ENCODE measurements around the gene RAB11FIP4. TPM values are rescaled to one million over a fixed set of nuclear protein-coding genes. Genes with fewer than 3 reads are reported as not detected.

RAB11FIP4 gene
- total and polyA plus RNA-seq, 9 of the 15 experiments (the other 6 are each of a cell fraction or from before 2014, with no cell fraction given), result 0.62 to 16.6 (median 8.9) TPM

DNA sequence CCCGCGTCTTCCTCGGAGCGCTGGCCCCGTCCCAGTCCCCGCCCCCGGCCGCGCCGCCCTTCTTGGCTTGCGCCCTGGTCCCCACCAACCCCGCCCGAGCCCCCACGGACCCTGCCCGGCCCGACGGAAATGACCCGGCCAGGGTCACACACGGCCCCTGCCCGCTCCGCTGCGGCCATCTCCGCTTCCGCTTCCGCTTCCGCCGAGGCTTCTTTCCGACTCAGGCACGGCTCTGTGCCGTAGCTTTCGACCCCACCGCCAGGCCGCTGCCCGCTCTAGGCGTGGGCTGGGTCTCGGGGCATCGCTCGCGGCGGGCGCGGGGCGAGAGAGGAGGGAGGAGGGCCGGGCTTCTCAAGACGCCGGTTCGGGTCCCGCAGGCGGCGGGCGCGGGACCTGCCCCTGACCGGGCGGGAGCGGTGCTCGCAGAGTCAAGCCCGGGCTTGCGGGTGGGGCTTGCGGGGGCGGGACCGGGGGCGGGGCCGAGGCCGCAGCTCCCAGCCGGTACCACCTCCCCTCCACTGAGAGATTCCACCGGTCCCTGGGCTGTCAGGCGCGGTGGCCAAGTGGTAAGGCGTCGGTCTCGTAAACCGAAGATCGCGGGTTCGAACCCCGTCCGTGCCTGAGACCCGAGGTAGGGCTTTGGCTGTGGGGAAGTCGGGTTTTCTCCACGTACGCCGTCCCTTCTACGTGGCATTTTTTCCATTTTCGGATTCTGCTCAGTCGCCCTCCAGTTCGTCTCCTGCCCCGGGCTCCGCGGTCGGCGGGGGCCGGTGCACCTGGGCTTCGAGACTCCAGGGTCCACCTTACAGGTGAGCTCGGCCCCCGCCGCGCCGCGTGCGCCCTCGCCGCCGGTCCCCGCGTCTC is 158.3 kb downstream of the RAB11FIP4 start (continued):
- TF ChIP-seq, protein P1, sequence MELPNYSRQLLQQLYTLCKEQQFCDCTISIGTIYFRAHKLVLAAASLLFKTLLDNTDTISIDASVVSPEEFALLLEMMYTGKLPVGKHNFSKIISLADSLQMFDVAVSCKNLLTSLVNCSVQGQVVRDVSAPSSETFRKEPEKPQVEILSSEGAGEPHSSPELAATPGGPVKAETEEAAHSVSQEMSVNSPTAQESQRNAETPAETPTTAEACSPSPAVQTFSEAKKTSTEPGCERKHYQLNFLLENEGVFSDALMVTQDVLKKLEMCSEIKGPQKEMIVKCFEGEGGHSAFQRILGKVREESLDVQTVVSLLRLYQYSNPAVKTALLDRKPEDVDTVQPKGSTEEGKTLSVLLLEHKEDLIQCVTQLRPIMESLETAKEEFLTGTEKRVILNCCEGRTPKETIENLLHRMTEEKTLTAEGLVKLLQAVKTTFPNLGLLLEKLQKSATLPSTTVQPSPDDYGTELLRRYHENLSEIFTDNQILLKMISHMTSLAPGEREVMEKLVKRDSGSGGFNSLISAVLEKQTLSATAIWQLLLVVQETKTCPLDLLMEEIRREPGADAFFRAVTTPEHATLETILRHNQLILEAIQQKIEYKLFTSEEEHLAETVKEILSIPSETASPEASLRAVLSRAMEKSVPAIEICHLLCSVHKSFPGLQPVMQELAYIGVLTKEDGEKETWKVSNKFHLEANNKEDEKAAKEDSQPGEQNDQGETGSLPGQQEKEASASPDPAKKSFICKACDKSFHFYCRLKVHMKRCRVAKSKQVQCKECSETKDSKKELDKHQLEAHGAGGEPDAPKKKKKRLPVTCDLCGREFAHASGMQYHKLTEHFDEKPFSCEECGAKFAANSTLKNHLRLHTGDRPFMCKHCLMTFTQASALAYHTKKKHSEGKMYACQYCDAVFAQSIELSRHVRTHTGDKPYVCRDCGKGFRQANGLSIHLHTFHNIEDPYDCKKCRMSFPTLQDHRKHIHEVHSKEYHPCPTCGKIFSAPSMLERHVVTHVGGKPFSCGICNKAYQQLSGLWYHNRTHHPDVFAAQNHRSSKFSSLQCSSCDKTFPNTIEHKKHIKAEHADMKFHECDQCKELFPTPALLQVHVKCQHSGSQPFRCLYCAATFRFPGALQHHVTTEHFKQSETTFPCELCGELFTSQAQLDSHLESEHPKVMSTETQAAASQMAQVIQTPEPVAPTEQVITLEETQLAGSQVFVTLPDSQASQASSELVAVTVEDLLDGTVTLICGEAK (IDR thresholded peaks at IDR 0.05), result peak; percentile 94
- TF ChIP-seq, protein P1 (CRISPR knock-in tag; IDR thresholded peaks at IDR 0.05), result no peak
- TF ChIP-seq ESRRB (CRISPR knock-in tag; IDR thresholded peaks at IDR 0.05; ENCODE audit: borderline replicate concordance) (no peak), GABPB1 (CRISPR knock-in tag; IDR thresholded peaks at IDR 0.05) (peak; percentile 85), GATA2 (CRISPR knock-in tag; IDR thresholded peaks at IDR 0.05) (no peak), CXXC5 (CRISPR knock-in tag; IDR thresholded peaks at IDR 0.05) (peak; percentile 84), ZNF431 (CRISPR knock-in tag; IDR thresholded peaks at IDR 0.05) (no peak)
- TF ChIP-seq, protein P2, sequence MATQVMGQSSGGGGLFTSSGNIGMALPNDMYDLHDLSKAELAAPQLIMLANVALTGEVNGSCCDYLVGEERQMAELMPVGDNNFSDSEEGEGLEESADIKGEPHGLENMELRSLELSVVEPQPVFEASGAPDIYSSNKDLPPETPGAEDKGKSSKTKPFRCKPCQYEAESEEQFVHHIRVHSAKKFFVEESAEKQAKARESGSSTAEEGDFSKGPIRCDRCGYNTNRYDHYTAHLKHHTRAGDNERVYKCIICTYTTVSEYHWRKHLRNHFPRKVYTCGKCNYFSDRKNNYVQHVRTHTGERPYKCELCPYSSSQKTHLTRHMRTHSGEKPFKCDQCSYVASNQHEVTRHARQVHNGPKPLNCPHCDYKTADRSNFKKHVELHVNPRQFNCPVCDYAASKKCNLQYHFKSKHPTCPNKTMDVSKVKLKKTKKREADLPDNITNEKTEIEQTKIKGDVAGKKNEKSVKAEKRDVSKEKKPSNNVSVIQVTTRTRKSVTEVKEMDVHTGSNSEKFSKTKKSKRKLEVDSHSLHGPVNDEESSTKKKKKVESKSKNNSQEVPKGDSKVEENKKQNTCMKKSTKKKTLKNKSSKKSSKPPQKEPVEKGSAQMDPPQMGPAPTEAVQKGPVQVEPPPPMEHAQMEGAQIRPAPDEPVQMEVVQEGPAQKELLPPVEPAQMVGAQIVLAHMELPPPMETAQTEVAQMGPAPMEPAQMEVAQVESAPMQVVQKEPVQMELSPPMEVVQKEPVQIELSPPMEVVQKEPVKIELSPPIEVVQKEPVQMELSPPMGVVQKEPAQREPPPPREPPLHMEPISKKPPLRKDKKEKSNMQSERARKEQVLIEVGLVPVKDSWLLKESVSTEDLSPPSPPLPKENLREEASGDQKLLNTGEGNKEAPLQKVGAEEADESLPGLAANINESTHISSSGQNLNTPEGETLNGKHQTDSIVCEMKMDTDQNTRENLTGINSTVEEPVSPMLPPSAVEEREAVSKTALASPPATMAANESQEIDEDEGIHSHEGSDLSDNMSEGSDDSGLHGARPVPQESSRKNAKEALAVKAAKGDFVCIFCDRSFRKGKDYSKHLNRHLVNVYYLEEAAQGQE (IDR thresholded peaks at IDR 0.05; ENCODE audit: borderline replicate concordance), result no peak
- TF ChIP-seq, protein P2 (CRISPR knock-in tag; IDR thresholded peaks at IDR 0.05; ENCODE audit: low read depth), result no peak
- TF ChIP-seq, protein P3, sequence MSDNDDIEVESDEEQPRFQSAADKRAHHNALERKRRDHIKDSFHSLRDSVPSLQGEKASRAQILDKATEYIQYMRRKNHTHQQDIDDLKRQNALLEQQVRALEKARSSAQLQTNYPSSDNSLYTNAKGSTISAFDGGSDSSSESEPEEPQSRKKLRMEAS (CRISPR knock-in tag; IDR thresholded peaks at IDR 0.05), result no peak

All from K562 (cell line).